ENCODE measurements around the gene TECPR2. TPM values are rescaled to one million over a fixed set of nuclear protein-coding genes. Genes with fewer than 3 reads are reported as not detected.

Gene TECPR2, protein sequence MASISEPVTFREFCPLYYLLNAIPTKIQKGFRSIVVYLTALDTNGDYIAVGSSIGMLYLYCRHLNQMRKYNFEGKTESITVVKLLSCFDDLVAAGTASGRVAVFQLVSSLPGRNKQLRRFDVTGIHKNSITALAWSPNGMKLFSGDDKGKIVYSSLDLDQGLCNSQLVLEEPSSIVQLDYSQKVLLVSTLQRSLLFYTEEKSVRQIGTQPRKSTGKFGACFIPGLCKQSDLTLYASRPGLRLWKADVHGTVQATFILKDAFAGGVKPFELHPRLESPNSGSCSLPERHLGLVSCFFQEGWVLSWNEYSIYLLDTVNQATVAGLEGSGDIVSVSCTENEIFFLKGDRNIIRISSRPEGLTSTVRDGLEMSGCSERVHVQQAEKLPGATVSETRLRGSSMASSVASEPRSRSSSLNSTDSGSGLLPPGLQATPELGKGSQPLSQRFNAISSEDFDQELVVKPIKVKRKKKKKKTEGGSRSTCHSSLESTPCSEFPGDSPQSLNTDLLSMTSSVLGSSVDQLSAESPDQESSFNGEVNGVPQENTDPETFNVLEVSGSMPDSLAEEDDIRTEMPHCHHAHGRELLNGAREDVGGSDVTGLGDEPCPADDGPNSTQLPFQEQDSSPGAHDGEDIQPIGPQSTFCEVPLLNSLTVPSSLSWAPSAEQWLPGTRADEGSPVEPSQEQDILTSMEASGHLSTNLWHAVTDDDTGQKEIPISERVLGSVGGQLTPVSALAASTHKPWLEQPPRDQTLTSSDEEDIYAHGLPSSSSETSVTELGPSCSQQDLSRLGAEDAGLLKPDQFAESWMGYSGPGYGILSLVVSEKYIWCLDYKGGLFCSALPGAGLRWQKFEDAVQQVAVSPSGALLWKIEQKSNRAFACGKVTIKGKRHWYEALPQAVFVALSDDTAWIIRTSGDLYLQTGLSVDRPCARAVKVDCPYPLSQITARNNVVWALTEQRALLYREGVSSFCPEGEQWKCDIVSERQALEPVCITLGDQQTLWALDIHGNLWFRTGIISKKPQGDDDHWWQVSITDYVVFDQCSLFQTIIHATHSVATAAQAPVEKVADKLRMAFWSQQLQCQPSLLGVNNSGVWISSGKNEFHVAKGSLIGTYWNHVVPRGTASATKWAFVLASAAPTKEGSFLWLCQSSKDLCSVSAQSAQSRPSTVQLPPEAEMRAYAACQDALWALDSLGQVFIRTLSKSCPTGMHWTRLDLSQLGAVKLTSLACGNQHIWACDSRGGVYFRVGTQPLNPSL (N-terminal part only)
- 10 to 100 TPM; 10.8 to 18.6 (median 15.3) TPM for total RNA-seq
- 8.2 TPM for total RNA-seq (2013)

DNA sequence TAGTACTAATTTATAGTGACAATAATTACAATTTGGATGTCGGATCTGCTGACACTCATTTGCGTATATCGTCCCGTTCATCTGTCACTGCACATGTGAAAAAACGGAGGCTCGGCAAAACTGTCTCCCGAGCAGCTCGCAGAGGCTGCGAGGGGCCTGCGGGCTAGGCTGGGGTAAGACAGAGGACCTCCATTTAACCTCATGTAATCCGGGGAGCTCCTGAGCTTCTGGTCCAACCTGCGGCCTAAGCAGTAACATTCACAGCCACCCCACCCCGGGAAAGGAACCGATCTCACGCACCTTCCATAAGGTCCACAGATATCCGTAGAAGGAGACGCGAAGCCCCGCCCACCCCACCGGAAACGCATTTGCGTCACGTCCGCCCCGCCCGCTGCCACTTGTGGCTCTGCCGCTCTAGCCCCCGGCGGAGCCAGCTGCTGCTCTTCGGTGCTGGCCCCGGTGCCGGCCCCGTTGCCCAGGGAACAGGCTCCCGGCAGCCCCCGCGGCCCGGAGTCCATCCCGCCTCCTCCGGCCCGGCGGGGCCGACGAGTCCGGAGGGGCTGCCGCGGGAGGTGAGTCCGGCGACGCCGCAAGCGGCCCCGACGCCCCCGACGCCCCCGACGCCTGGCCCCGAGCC lies at the start of gene TECPR2, which contains the start of gene CINP:
TSS of gene TECPR2 (plus strand) at position 397 of the 637 bp plus-strand sequence. CDS start 13,781 bp downstream, outside the sequence.
TSS of gene CINP (minus strand) at position 346 of the 637 bp plus-strand sequence. CDS start at position 307, 39 bp downstream.
- Histone ChIP-seq H3K4me1 (ENCODE audit: control insufficient read depth, insufficient read depth, low read length) (peaks cover 18% of the 10 kb centered on the region), H3K9me3 (ENCODE audit: control insufficient read depth, insufficient read depth, low read length) (no peaks in the 10 kb centered on the region), H3K27ac (ENCODE audit: low read length) (peak within 1 kb of the TSS; percentile 74), H3K36me3 (ENCODE audit: control insufficient read depth, insufficient read depth, low read length) (peaks cover 13% of the 10 kb centered on the region), H3K27me3 (ENCODE audit: control insufficient read depth, insufficient read depth, low read length) (no peaks in the 10 kb centered on the region), H3K4me3 (ENCODE audit: low read length) (peak within 1 kb of the TSS; percentile 71)
- peak; percentile 90 to 97 (median 94) for ATAC-seq
- intact Hi-C loops (cut with micrococcal nuclease): loop anchor here (1.0 to 10.0 kb wide), 3 partner anchors 43 to 230 kb away; partner anchors contain the start of genes RCOR1 and ZNF839
- no peak within 1 kb of the TSS for H3K27ac Mint-ChIP-seq
- H3K4me3 Mint-ChIP-seq: peak within 1 kb of the TSS; percentile 88
- TF ChIP-seq, protein P1, sequence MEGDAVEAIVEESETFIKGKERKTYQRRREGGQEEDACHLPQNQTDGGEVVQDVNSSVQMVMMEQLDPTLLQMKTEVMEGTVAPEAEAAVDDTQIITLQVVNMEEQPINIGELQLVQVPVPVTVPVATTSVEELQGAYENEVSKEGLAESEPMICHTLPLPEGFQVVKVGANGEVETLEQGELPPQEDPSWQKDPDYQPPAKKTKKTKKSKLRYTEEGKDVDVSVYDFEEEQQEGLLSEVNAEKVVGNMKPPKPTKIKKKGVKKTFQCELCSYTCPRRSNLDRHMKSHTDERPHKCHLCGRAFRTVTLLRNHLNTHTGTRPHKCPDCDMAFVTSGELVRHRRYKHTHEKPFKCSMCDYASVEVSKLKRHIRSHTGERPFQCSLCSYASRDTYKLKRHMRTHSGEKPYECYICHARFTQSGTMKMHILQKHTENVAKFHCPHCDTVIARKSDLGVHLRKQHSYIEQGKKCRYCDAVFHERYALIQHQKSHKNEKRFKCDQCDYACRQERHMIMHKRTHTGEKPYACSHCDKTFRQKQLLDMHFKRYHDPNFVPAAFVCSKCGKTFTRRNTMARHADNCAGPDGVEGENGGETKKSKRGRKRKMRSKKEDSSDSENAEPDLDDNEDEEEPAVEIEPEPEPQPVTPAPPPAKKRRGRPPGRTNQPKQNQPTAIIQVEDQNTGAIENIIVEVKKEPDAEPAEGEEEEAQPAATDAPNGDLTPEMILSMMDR (IDR thresholded peaks at IDR 0.05): no peak
- DNase-seq: peak; percentile 92 to 96
- H3K36me3 Mint-ChIP-seq: no peaks in the 10 kb centered on the region
- H3K9me3 Mint-ChIP-seq: no peaks in the 10 kb centered on the region
- under 1% methylated on average over 58 of the region's 58 CpGs for WGBS (ENCODE audit: insufficient coverage)
- peaks cover 19 to 33% of the 10 kb centered on the region in 2 donors for H3K4me1 Mint-ChIP-seq
- no peaks in the 10 kb centered on the region for H3K27me3 Mint-ChIP-seq (ENCODE audit: low read depth in 2 of 2)

DNA sequence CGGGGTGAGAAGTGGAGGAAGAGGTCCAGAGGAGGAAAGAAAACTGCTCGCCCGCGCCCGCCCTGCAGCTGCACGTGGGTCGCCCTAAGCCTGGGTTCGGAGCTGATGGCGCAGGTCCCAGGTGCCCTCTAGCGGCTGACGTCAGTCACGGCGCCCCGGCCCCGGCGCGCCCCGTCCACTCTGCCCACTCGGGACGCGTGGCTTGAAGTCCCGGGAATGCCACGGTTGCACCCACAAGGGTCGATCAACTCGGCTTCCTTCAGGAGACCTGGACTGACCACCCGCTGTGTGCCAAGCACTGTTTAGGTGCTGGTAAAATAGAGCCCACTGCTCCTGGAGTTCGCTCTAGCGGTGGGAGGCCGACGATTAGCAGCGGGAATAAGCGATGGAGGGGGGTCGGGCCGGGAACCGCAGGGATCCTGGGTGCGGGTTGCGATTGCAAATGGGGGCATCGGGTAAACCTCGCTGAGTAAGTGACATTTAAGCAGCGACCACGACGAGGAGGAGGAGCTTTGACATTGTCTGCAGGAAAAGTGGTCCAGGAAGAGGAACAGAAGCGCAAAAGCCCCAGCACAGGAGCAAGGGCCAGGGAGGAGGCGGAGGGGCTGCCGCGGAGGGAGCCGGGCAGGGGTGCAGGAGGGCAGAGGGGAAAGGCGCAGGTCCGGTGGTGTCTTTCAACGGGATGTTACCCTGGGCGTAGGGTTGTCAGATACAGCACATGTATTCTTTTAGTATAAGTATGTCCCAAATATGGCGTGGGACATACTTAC lies 48.3 kb upstream of the TECPR2 start:
- no peaks in the 10 kb centered on the region for H3K27me3 ChIP-seq (ENCODE audit: control insufficient read depth, insufficient read depth, low read length)
- peak overlapping the region; percentile 53 for H3K4me3 ChIP-seq (ENCODE audit: low read length)
- DNase-seq: peak; percentile 78 to 90
- H3K9me3 ChIP-seq (ENCODE audit: control insufficient read depth, insufficient read depth, low read length): no peaks in the 10 kb centered on the region
- intact Hi-C loops (cut with micrococcal nuclease): loop anchor here (1.0 to 5.0 kb wide), 5 partner anchors 79 to 367 kb away; partner anchors contain the start of genes DYNC1H1 and WDR20
- peak overlapping the region; percentile 4 for H3K27ac ChIP-seq (ENCODE audit: low read length)
- Mint-ChIP-seq H3K4me1 (peaks cover 43 to 48% of the 10 kb centered on the region in 2 donors), H3K4me3 (peak overlapping the region; percentile 97), H3K27me3 (ENCODE audit: low read depth in 2 of 2) (no peaks in the 10 kb centered on the region), H3K36me3 (no peaks in the 10 kb centered on the region), H3K27ac (peak overlapping the region; percentile 85 to 86), H3K9me3 (no peaks in the 10 kb centered on the region)
- WGBS (ENCODE audit: insufficient coverage): 4% methylated on average over 51 of the region's 52 CpGs
- ATAC-seq: peak; percentile 78 to 85 (median 79)
- TF ChIP-seq, protein P1 (IDR thresholded peaks at IDR 0.05): peak; percentile 98
- H3K4me1 ChIP-seq (ENCODE audit: control insufficient read depth, insufficient read depth, low read length): peaks cover 46% of the 10 kb centered on the region
- no peaks in the 10 kb centered on the region for H3K36me3 ChIP-seq (ENCODE audit: control insufficient read depth, insufficient read depth, low read length)

DNA sequence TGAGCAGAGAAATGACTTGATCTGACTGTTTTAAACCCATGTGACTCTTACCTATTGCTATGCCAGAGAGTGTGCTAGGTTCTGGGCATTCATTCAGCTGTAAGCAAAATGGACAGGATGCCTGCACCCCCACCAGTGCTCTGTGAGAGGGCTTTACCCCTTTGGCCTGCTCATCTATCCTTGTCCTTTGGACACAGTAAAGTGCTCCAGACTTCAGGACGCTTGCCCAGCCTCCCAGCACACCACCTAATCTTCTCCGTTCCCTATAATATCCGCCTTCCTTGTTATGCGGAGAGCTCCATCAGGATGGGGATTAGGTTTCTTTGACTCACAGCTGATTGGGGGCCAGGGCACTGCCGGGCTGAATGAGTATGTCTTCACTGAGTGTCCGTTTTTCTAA lies 47.6 kb upstream of the TECPR2 start:
- Mint-ChIP-seq H3K36me3 (no peaks in the 10 kb centered on the region), H3K9me3 (no peaks in the 10 kb centered on the region), H3K4me1 (peaks cover 45 to 52% of the 10 kb centered on the region in 2 donors), H3K27ac (peak overlapping the region; percentile 85 to 86), H3K4me3 (peak overlapping the region; percentile 97), H3K27me3 (ENCODE audit: low read depth in 2 of 2) (no peaks in the 10 kb centered on the region)
- Histone ChIP-seq H3K4me1 (ENCODE audit: control insufficient read depth, insufficient read depth, low read length) (peaks cover 47% of the 10 kb centered on the region), H3K36me3 (ENCODE audit: control insufficient read depth, insufficient read depth, low read length) (no peaks in the 10 kb centered on the region), H3K4me3 (ENCODE audit: low read length) (no peak overlapping the region), H3K27ac (ENCODE audit: low read length) (no peak overlapping the region), H3K27me3 (ENCODE audit: control insufficient read depth, insufficient read depth, low read length) (no peaks in the 10 kb centered on the region), H3K9me3 (ENCODE audit: control insufficient read depth, insufficient read depth, low read length) (no peaks in the 10 kb centered on the region)
- DNase-seq (no peak), ATAC-seq (no peak)
- TF ChIP-seq, protein P1 (IDR thresholded peaks at IDR 0.05): no peak
- 91% methylated on average over 6 of the region's 6 CpGs for WGBS (ENCODE audit: insufficient coverage)
- intact Hi-C loops (cut with micrococcal nuclease): loop anchor here (2.0 to 5.0 kb wide), 4 partner anchors 176 to 368 kb away; partner anchors contain the start of genes DYNC1H1 and WDR20

Measured in natural killer cell (primary cell).